Mammary epithelial cell (primary cell): ENCODE measurements around the gene TAF6.

Experiments used
- CTCF ChIP-seq, 2 donors: IDR thresholded peaks in 1 of 2; conservative IDR thresholded peaks in 1 of 2; 2 replicates each; pipeline ENCODE4 v1.5.1; 2011 to 2012; ENCODE audit warnings: inconsistent platforms in 2 of 2, low read length in 2 of 2, mild to moderate bottlenecking in 2 of 2, control low read depth in 1 of 2, low read depth in 1 of 2; ENCODE audit not compliant: insufficient read depth in 1 of 2; ENCODE audit errors: extremely low read depth in 1 of 2
- EZH2 ChIP-seq: IDR thresholded peaks from 2 replicates; pipeline ENCODE4 v1.6.1; 2012; ENCODE audit warnings: low read length, inconsistent platforms, borderline replicate concordance

GRCh38 chr7:100098913-100099312 is 20.2 kb downstream of the TAF6 start:
- no peak for TF ChIP-seq CTCF (conservative IDR thresholded peaks at IDR 0.05 in 1 of 2, IDR thresholded peaks at IDR 0.05 in 1 of 2; ENCODE audit: extremely low read depth in 1 of 2, insufficient read depth in 1 of 2, low read depth in 1 of 2, low read length in 2 of 2)
- TF ChIP-seq EZH2, result no peak
